Activated naive CD4-positive, alpha-beta T cell treated with Interleukin-2 at 50 U/mL for 16 hours (primary cell): ENCODE measurements around the gene PI4KA.
"Not testable (repeated sequence)": the region's sequence is repeated elsewhere in the genome, so short reads cannot be mapped to it uniquely, and the experiment has no call there.

Experiments
- DNase-seq: peaks from one replicate; pipeline ENCODE4 v3.0.0-alpha.2; 2020

The PI4KA gene

DNA sequence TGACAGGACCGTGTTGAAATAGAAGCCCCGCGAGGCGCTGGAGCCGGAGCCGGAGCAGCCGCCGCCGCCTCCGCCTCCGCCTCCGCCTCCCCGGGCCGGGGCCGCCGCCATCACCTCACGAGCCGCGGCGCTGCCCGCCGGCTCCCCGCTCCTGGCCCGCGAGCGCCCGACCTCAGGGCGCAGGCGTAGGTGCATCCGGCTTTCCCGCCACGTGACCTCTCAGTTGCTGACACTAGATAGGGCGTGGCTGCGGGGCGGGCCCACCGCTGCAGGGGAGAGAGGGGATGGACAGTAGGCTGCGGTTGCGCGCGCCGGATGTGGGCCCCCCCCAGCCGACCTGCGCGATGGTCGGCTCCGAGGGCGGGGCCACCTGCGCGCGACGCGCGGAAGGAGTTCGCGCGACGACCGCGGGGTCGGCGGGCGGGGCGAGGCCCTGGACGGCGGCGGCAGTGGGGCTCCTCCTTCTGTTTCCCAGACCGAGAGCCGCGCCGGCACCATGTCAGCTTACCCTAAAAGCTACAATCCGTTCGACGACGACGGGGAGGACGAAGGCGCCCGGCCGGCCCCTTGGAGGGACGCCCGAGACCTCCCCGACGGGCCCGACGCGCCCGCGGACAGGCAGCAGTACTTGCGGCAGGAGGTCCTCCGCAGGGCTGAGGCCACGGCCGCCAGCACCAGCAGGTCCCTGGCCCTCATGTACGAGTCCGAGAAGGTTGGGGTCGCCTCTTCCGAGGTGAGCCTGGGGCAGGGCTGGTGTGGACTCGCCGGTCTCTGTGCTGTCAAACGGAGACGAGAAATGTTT is at the start of gene PI4KA, which contains the start of gene SNAP29:
Gene PI4KA (minus strand): TSS at position 197 of the 802 bp plus-strand sequence. CDS start 86 bp downstream, at position 111.
Gene SNAP29 (plus strand): TSS at position 393 of the 802 bp plus-strand sequence. CDS start 104 bp downstream, at position 497.
- DNase-seq: peak; percentile 98

DNA sequence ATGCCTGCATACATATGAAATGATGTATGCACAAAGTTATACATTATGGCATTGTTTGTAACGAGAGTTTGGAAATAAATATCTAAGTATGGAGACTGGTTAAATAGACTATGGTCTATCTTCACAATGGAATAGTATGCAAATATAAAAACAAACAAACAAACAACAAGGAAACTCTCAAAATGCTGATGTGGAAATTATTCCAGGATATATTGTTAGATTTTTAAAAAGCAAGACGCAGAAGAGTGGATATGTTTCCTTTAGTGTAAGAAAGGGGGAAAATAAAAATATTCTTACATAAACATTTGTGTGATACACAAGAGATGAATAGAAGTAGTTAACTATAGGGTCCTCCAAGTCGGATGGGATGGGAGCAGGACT is 47.8 kb upstream of the PI4KA start:
- no peak for DNase-seq

- no peak for DNase-seq
These were observed 47.1 kb upstream of the PI4KA start for GRCh38 chr22:20905415-20906386.

GRCh38 chr22:20904980-20905355 is 46.4 kb upstream of the PI4KA start:
- DNase-seq: no peak

GRCh38 chr22:20904008-20904979 is 45.7 kb upstream of the PI4KA start:
- DNase-seq: no peak

GRCh38 chr22:20903093-20903492 is 44.5 kb upstream of the PI4KA start:
- no peak for DNase-seq

GRCh38 chr22:20901093-20902033 is 42.8 kb upstream of the PI4KA start:
- DNase-seq: not testable (repeated sequence)

GRCh38 chr22:20899827-20900423 is 41.3 kb upstream of the PI4KA start:
- no peak for DNase-seq

DNA sequence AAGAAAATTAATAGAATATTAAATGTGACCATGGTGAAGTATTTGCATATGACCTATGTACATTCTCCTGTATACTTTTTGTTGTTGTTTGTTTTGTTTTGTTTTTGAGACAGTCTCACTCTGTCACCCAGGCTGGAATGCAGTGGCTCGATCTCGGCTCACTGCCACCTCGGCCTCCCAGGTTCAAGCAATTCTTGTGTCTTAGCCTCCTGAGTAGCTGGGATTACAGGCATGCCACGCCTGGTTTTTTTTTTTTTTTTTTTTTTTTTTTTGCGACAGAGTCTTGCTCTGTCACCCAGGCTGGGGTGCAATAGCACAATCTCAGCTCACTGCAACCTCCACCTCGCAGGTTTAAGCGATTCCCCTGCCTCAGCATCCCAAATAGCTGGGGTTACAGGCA is 39.1 kb upstream of the PI4KA start:
- not testable (repeated sequence) for DNase-seq

DNA sequence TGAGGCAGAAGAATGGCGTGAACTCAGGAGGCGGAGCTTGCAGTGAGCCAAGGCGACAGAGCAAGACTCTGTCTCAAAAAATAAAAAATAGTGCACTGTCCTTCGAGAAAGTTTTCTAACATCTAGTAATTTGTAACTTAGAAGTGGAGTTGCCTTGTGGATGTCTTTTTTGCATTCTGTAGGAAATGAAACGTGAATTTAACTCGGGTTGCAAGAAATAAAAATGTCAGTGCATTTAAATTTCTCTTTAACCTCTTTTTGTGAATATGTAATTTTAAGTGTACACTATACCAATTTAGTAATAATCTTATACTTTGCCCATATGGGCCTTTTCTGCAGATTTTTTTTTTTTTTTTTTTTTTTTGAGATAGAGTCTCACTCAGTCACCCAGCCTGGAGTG is 32.4 kb upstream of the PI4KA start:
- no peak for DNase-seq

GRCh38 chr22:20889904-20890540 is 31.4 kb upstream of the PI4KA start:
- no peak for DNase-seq

DNA sequence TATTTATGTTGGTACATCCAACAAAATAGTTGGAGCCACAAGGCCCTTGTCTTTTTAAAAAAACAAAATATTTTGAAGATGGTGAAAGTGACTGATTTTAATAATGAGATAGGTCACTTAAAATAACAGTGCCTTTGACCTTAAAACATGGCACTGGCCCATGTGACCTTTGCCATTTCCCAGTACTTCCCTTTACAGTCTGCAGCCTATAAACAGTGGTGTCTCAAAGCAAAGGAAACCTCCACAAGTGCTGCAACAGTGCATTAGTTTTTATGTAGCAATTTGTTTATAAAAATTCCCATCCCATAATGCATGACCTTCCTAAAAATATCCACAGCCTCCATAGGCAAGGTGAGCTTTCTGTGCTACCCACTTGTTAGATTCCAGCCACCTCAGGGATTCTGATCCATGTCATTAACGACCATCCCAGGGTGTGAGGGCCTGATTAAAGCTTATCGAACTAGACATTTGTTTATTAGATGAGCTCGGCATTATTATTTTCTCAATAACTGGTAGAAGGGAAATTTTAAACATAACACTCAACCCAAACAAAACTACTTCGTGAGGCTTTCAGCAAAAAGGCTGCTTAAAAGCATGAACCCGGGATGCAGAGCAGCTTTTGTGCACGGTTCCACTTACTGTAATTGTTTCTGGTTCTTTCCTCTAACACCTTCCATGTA is 30.6 kb upstream of the PI4KA start:
- DNase-seq: no peak

DNA sequence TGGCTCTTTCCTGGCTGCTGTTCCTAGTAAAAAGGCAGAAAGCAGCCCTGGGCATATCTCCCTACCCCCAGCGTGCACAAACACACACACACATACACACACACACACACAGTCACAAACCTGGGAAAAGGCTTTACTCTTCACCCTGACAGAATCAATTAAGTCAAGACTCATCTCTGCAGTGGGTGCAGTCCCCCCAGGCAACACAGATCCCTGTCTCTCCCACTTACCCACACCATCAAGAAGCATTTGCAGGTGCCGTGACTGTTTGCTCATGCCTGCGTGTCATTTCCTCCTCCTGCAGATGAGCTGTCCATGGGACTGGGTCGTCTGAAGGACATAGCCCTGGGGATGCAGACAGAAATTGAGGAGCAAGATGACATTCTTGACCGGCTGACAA is 28.8 kb upstream of the PI4KA start:
- no peak for DNase-seq

DNA sequence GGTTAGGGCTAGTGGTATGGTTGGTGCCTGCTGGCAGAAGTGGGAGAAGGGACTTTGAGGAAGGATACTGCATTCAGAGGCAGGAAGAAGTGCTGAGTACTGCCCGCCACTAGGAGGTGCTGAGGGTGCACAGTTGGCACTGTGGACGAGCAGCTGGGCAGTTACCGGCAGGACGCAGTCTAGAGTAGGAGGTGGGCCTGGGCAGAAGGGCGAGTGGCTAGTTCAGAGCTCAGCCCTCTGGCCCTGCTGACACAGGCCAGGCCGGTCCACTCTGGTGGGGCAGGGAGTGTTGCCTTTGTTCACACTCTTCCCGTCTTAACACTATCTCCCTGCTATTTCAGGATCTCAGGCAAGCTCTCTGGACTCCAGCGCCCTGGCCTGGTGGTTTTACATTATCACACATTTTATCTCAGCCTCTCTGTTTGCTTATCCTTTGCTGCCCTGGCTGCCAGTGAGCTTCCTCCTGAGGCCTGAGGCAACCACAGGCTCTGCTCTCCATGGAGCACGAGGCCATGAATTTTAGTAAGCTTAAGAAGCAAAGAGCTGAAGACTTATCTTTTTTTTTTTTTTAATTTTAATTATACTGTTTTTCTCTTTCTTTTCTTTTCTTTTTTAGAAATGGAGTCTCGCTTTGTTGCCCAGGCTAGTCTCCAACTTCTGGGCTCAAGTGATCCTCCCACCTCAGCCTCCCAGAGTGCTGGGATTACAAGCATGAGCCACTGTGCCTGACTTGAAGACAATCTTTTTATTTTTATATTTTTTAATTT is 27.1 kb upstream of the PI4KA start:
- DNase-seq: peak; percentile 34

DNA sequence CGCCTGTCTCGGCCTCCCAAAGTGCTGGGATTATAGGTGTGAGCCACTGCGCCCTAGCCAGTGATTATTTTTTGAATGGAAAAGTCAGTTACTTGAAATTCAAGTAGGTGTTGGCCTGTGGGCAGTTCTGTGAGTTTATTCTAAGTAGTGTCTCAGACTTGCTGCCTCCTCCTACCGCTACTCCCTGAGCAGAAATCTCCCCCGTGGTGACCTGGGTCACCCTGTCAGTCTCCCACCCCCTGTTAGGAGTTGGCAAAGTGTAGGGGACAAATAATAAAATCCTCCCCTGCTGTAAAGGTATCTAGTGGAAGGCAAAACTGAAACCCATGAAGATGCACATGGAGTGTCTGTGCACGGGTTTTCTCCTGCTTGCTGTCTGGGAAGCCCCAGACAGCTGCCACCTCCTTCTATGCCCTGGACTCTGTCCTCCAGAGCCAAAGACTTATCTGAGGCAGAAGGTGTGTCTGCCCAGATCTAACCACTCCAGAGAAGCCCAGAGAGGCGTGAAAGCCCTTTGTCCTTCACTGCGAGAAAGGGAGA is 26.5 kb upstream of the PI4KA start:
- DNase-seq: no peak

DNA sequence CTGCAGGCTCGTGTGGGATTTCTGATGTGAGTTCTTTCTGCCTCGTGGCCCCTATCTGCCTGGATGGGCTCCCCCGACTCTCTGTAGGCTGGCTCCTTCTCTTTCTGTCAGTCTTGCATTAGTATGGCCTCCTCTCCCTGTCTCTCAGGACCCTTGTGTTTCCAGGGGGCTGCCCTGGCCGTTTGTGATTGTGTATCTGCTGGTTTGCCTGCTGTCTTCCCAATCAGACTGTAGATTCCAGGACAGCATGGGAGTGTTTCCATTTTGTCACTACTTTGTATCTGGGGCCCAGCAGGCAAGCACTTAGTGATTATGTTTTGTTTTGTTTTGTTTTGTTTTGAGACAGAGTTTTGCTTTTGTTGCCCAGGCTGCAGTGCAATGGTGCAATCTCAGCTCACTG is 25.8 kb upstream of the PI4KA start:
- DNase-seq: no peak

GRCh38 chr22:20882855-20883254 is 24.2 kb upstream of the PI4KA start:
- DNase-seq: no peak
